Eye (tissue), 1 donor: ENCODE data around the gene OLFML2A.

Source experiments
- DNase-seq: peaks from one replicate; pipeline ENCODE4 v3.0.0-alpha.2; 2015

OLFML2A gene

GRCh38 chr9:124855944-124856765 is 79.2 kb downstream of the OLFML2A start:
- DNase-seq: no peak

- DNase-seq: no peak
Measured at GRCh38 chr9:124857533-124858162, 80.7 kb downstream of the OLFML2A start.

- no peak for DNase-seq
Measured at GRCh38 chr9:124858330-124859046, 81.6 kb downstream of the OLFML2A start.

GRCh38 chr9:124859803-124860581 is 83.1 kb downstream of the OLFML2A start:
- DNase-seq: no peak

- DNase-seq: no peak
Measured at GRCh38 chr9:124860582-124861341, 83.8 kb downstream of the OLFML2A start.

- peak; percentile 97 for DNase-seq
Measured at GRCh38 chr9:124861342-124862229, 84.7 kb downstream of the OLFML2A start, which contains the start of the genes ARPC5L and RPL35. Gene ARPC5L, plus strand, starts transcription at chr9:124862130. Its CDS starts 7,161 bp downstream, at chr9:124869291. Gene RPL35, minus strand, starts transcription at chr9:124861957. Its CDS starts 45 bp downstream, at chr9:124861912.

GRCh38 chr9:124863371-124863871 is 86.5 kb downstream of the OLFML2A start:
- DNase-seq: no peak
